WTC11 (cell line): ENCODE results near the gene ADK. TPM values are rescaled to one million over a fixed set of nuclear protein-coding genes. Genes with fewer than 3 reads are reported as not detected.

Experiments
- ATAC-seq: fragments of 200-7000 bp; cut with Tn5 transposase; 2 replicates; pipeline ENCODE4 v1.10.0; 2021; ENCODE audit warnings: mild to moderate bottlenecking, moderate library complexity
- CTCF ChIA-PET: fragments of 300-600 bp; sonication (Branson Sonifier 250); formaldehyde crosslinking; loops from one replicate; lab custom pipeline; 2021; ENCODE audit warnings: antibody characterized with exemption; lab: Charles Lee
- POLR2A ChIA-PET: fragments of 350-600 bp; sonication (Branson Sonifier 250); formaldehyde crosslinking; loops from one replicate; lab custom pipeline; 2021; ENCODE audit warnings: antibody characterized with exemption; lab: Charles Lee
- DNase-seq: peaks from one replicate; pipeline ENCODE4 v3.0.0; 2021; ENCODE audit warnings: low spot score
- H3K27ac Mint-ChIP-seq: 2 replicates; pipeline ENCODE4 v1.8.0; 2021; ENCODE audit warnings: mixed read lengths
- H3K27me3 Mint-ChIP-seq: 2 replicates; pipeline ENCODE4 v1.8.0; 2021; ENCODE audit warnings: low read depth, mild to moderate bottlenecking, moderate library complexity, mixed read lengths
- H3K36me3 Mint-ChIP-seq: 2 replicates; pipeline ENCODE4 v1.8.0; 2021; ENCODE audit warnings: mixed read lengths
- H3K4me1 Mint-ChIP-seq: 2 replicates; pipeline ENCODE4 v1.8.0; 2022; ENCODE audit warnings: mixed read lengths
- H3K4me3 Mint-ChIP-seq: 2 replicates; pipeline ENCODE4 v1.8.0; 2021; ENCODE audit warnings: mild to moderate bottlenecking, moderate library complexity, mixed read lengths
- H3K9me3 Mint-ChIP-seq: 2 replicates; pipeline ENCODE4 v1.8.0; 2021; ENCODE audit warnings: mixed read lengths
- AFF4 ChIP-seq: sonication (generic); formaldehyde crosslinking; IDR thresholded peaks from 2 replicates; pipeline ENCODE4 v1.8.1; 2023; ENCODE audit warnings: mild to moderate bottlenecking, missing genetic modification reagents, borderline replicate concordance
- CREB1 ChIP-seq: sonication (generic); formaldehyde crosslinking; IDR thresholded peaks from 2 replicates; pipeline ENCODE4 v1.8.0; 2023; ENCODE audit warnings: mild to moderate bottlenecking, missing genetic modification reagents
- CREM ChIP-seq: sonication (generic); formaldehyde crosslinking; IDR thresholded peaks from 2 replicates; pipeline ENCODE4 v1.8.1; 2022; ENCODE audit warnings: mild to moderate bottlenecking, missing genetic modification reagents, moderate library complexity
- CTCF ChIP-seq: fragments of 200-600 bp; IDR thresholded peaks from 2 replicates; pipeline ENCODE4 v1.8.0; 2022; ENCODE audit warnings: antibody characterized with exemption
- FOXK1 ChIP-seq: sonication (generic); formaldehyde crosslinking; IDR thresholded peaks from 2 replicates; pipeline ENCODE4 v1.8.0; 2022; ENCODE audit warnings: mild to moderate bottlenecking, moderate library complexity, missing genetic modification reagents
- FOXP1 ChIP-seq: sonication (generic); formaldehyde crosslinking; IDR thresholded peaks from 2 replicates; pipeline ENCODE4 v1.8.0; 2022; ENCODE audit warnings: missing genetic modification reagents, mild to moderate bottlenecking, moderate library complexity, borderline replicate concordance
- GABPB1 ChIP-seq: sonication (generic); formaldehyde crosslinking; IDR thresholded peaks from 2 replicates; pipeline ENCODE4 v1.8.1; 2023; ENCODE audit warnings: mild to moderate bottlenecking, missing genetic modification reagents
- GRHL2 ChIP-seq: fragments of 250-450 bp; sonication (Bioruptor Pico); IDR thresholded peaks from 2 replicates; pipeline ENCODE4 v1.8.0; 2022; ENCODE audit warnings: mild to moderate bottlenecking, moderate library complexity; ENCODE audit not compliant: insufficient replicate concordance, severe bottlenecking
- GTF2I ChIP-seq: fragments of 250-450 bp; sonication (Bioruptor Pico); conservative IDR thresholded peaks from 2 replicates; pipeline ENCODE4 v1.4.0; 2021; ENCODE audit warnings: mild to moderate bottlenecking
- JAZF1 ChIP-seq: fragments of 250-450 bp; sonication (Bioruptor Pico); IDR thresholded peaks from 2 replicates; pipeline ENCODE4 v1.9.0; 2021; ENCODE audit warnings: moderate library complexity, mild to moderate bottlenecking, inconsistent platforms
- MLX ChIP-seq: sonication (generic); formaldehyde crosslinking; IDR thresholded peaks from 2 replicates; pipeline ENCODE4 v1.8.1; 2023; ENCODE audit warnings: mild to moderate bottlenecking, missing genetic modification reagents, moderate library complexity
- MXD4 ChIP-seq: fragments of 250-450 bp; sonication (Bioruptor Pico); IDR thresholded peaks from 2 replicates; pipeline ENCODE4 v1.8.0; 2021; ENCODE audit warnings: mild to moderate bottlenecking, moderate library complexity, borderline replicate concordance
- NFATC4 ChIP-seq: fragments of 250-450 bp; sonication (Bioruptor Pico); IDR thresholded peaks from 2 replicates; pipeline ENCODE4 v1.9.0; 2021; ENCODE audit warnings: mild to moderate bottlenecking
- OVOL2 ChIP-seq: fragments of 250-450 bp; sonication (Bioruptor Pico); IDR thresholded peaks from 2 replicates; pipeline ENCODE4 v1.9.0; 2021; ENCODE audit warnings: mild to moderate bottlenecking, borderline replicate concordance
- PREB ChIP-seq: sonication (generic); formaldehyde crosslinking; IDR thresholded peaks from 2 replicates; pipeline ENCODE4 v1.8.1; 2022; ENCODE audit warnings: mild to moderate bottlenecking, missing genetic modification reagents, moderate library complexity, borderline replicate concordance
- SOX15 ChIP-seq: fragments of 250-450 bp; sonication (Bioruptor Pico); IDR thresholded peaks from 2 replicates; pipeline ENCODE4 v1.9.0; 2021; ENCODE audit warnings: mild to moderate bottlenecking
- TCF7 ChIP-seq: sonication (generic); formaldehyde crosslinking; IDR thresholded peaks from 2 replicates; pipeline ENCODE4 v1.8.0; 2022; ENCODE audit warnings: mild to moderate bottlenecking, low read depth, missing genetic modification reagents, moderate library complexity
- TEAD1 ChIP-seq: sonication (generic); formaldehyde crosslinking; IDR thresholded peaks from 2 replicates; pipeline ENCODE4 v1.8.0; 2022; ENCODE audit warnings: mild to moderate bottlenecking, missing genetic modification reagents
- TP53 ChIP-seq: sonication (generic); formaldehyde crosslinking; IDR thresholded peaks from 2 replicates; pipeline ENCODE4 v1.8.1; 2023; ENCODE audit warnings: mild to moderate bottlenecking, missing genetic modification reagents
- USF1 ChIP-seq: sonication (generic); formaldehyde crosslinking; IDR thresholded peaks from 2 replicates; pipeline ENCODE4 v1.8.0; 2022; ENCODE audit warnings: mild to moderate bottlenecking, missing genetic modification reagents
- ZNF232 ChIP-seq: sonication (generic); formaldehyde crosslinking; IDR thresholded peaks from 2 replicates; pipeline ENCODE4 v1.8.0; 2022; ENCODE audit warnings: mild to moderate bottlenecking, missing genetic modification reagents
- ZNF317 ChIP-seq: sonication (generic); formaldehyde crosslinking; IDR thresholded peaks from 2 replicates; pipeline ENCODE4 v1.8.1; 2023; ENCODE audit warnings: low read depth, mild to moderate bottlenecking, moderate library complexity, missing genetic modification reagents, borderline replicate concordance
- ZNF532 ChIP-seq: fragments of 250-450 bp; sonication (Bioruptor Pico); IDR thresholded peaks from 2 replicates; pipeline ENCODE4 v1.9.0; 2021; ENCODE audit warnings: mild to moderate bottlenecking, borderline replicate concordance
- total RNA-seq: library from RNA; stranded (reverse); gene quantifications from 3 replicates; pipeline ENCODE4 v1.2.3, GENCODE V29; 2021

Gene ADK
- total RNA-seq, 1 experiment from 2014 or later = 32.7 TPM

- H3K27ac Mint-ChIP-seq = no peak overlapping the region
- no peaks in the 10 kb centered on the region for H3K27me3 Mint-ChIP-seq
- POLR2A ChIA-PET = no interaction called here
- CTCF ChIA-PET = no interaction called here
- no peak for ATAC-seq
- no peak for DNase-seq
- no peaks in the 10 kb centered on the region for H3K9me3 Mint-ChIP-seq
- H3K4me3 Mint-ChIP-seq = no peak overlapping the region
- no peaks in the 10 kb centered on the region for H3K4me1 Mint-ChIP-seq
- H3K36me3 Mint-ChIP-seq = no peaks in the 10 kb centered on the region
- TF ChIP-seq JAZF1 (CRISPR knock-in tag) (no peak), GTF2I (CRISPR knock-in tag) (no peak), PREB (no peak), MLX (no peak), CREB1 (CRISPR knock-in tag) (no peak)
Observed at GRCh38 chr10:74529205-74529604, 378.2 kb downstream of the ADK start.

GRCh38 chr10:74530981-74531380, 380.0 kb downstream of the ADK start:
- H3K27me3 Mint-ChIP-seq = no peaks in the 10 kb centered on the region
- TF ChIP-seq NFATC4 (CRISPR knock-in tag) = no peak
- TF ChIP-seq TP53 (CRISPR knock-in tag) = no peak
- TF ChIP-seq GABPB1 = no peak
- no peak for TF ChIP-seq SOX15 (CRISPR knock-in tag)
- no peak for TF ChIP-seq TCF7 (CRISPR knock-in tag)
- no peak for TF ChIP-seq FOXK1 (CRISPR knock-in tag)
- TF ChIP-seq USF1 = no peak
- TF ChIP-seq ZNF232 = no peak
- no peak for TF ChIP-seq ZNF317 (CRISPR knock-in tag)
- TF ChIP-seq GRHL2 (CRISPR knock-in tag) = no peak
- no peak for TF ChIP-seq FOXP1 (CRISPR knock-in tag)
- TF ChIP-seq CREM (CRISPR knock-in tag) = no peak
- no peak for TF ChIP-seq MXD4 (CRISPR knock-in tag)
- no peak for TF ChIP-seq AFF4 (CRISPR knock-in tag)
- no peak for TF ChIP-seq TEAD1 (CRISPR knock-in tag)
- no peak for TF ChIP-seq CTCF
- TF ChIP-seq ZNF532 (CRISPR knock-in tag) = no peak
- no peak for TF ChIP-seq GTF2I (CRISPR knock-in tag)
- no peak for TF ChIP-seq OVOL2
- no peaks in the 10 kb centered on the region for H3K4me1 Mint-ChIP-seq
- no peak overlapping the region for H3K4me3 Mint-ChIP-seq
- ChIA-PET POLR2A (no interaction called here), CTCF (no interaction called here)
- ATAC-seq = no peak
- no peaks in the 10 kb centered on the region for H3K9me3 Mint-ChIP-seq
- no peak overlapping the region for H3K27ac Mint-ChIP-seq
- H3K36me3 Mint-ChIP-seq = no peaks in the 10 kb centered on the region
- no peak for DNase-seq
